HL-60 (cell line): ENCODE results near the gene TOX2.

Experiments used
- DNase-seq, 2 experiments: peaks; one replicate each; pipeline ENCODE4 v3.0.0-alpha.2; 2010 to 2020; ENCODE audit warnings: low read depth in 1 of 2, low spot score in 1 of 2
- H3K27ac ChIP-seq: fragments of 250-450 bp; sonication (Bioruptor Pico); replicated peaks from 2 replicates; pipeline ENCODE4 v1.5.1; 2020; ENCODE audit warnings: mild to moderate bottlenecking, moderate library complexity
- H3K27me3 ChIP-seq: fragments of 250-450 bp; sonication (Bioruptor Pico); 2 replicates; pipeline ENCODE4 v1.5.1; 2021; ENCODE audit warnings: mild to moderate bottlenecking, moderate library complexity; ENCODE audit not compliant: insufficient read depth, poor library complexity, severe bottlenecking
- H3K4me3 ChIP-seq: replicated peaks from 2 replicates; pipeline ENCODE4 v1.5.1; 2011; ENCODE audit warnings: mild to moderate bottlenecking, control low read depth, low read length; ENCODE audit not compliant: insufficient read depth
- GABPA ChIP-seq: IDR thresholded peaks from 2 replicates; pipeline ENCODE4 v1.6.1; 2012; ENCODE audit warnings: low read depth
- POLR2AphosphoS5 ChIP-seq: IDR thresholded peaks from 2 replicates; pipeline ENCODE4 v1.6.1; 2012; ENCODE audit warnings: low read depth
- SPI1 ChIP-seq: IDR thresholded peaks from 2 replicates; pipeline ENCODE4 v1.6.1; 2012; ENCODE audit warnings: low read depth, mild to moderate bottlenecking, borderline replicate concordance
- TF ChIP-seq, protein P1 (sequence below): IDR thresholded peaks from 2 replicates; pipeline ENCODE4 v1.6.1; 2012; ENCODE audit warnings: low read depth; ENCODE audit not compliant: insufficient replicate concordance
- TF ChIP-seq, protein P2 (sequence below): IDR thresholded peaks from one replicate; pipeline ENCODE4 v1.5.1; 2011; ENCODE audit warnings: low read length, control low read depth, inconsistent platforms; ENCODE audit not compliant: insufficient read depth

Gene TOX2

DNA sequence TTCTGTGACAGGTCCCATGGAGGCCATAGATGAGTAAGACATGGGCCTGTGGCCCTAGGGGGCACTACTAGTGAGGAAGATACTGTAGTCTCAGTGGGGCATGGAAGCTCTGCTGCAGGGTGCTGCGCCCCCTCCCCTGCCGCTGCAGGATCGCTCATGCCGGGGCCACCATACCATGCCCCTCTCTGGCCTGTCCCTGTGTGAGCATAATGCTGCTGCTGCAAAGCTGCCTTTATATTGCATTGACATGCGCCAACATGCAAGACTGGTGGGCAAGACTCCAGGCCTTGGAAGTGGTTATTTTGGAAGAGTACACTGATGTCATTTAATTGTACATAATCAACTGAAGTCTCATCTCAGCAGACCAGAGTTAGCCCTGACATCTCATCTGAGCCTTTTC lies 60.0 kb downstream of the TOX2 start:
- Histone ChIP-seq H3K4me3 (no peak overlapping the region), H3K27me3 (peaks cover 2% of the 10 kb centered on the region), H3K27ac (no peak overlapping the region)
- TF ChIP-seq, protein P1, sequence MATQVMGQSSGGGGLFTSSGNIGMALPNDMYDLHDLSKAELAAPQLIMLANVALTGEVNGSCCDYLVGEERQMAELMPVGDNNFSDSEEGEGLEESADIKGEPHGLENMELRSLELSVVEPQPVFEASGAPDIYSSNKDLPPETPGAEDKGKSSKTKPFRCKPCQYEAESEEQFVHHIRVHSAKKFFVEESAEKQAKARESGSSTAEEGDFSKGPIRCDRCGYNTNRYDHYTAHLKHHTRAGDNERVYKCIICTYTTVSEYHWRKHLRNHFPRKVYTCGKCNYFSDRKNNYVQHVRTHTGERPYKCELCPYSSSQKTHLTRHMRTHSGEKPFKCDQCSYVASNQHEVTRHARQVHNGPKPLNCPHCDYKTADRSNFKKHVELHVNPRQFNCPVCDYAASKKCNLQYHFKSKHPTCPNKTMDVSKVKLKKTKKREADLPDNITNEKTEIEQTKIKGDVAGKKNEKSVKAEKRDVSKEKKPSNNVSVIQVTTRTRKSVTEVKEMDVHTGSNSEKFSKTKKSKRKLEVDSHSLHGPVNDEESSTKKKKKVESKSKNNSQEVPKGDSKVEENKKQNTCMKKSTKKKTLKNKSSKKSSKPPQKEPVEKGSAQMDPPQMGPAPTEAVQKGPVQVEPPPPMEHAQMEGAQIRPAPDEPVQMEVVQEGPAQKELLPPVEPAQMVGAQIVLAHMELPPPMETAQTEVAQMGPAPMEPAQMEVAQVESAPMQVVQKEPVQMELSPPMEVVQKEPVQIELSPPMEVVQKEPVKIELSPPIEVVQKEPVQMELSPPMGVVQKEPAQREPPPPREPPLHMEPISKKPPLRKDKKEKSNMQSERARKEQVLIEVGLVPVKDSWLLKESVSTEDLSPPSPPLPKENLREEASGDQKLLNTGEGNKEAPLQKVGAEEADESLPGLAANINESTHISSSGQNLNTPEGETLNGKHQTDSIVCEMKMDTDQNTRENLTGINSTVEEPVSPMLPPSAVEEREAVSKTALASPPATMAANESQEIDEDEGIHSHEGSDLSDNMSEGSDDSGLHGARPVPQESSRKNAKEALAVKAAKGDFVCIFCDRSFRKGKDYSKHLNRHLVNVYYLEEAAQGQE: no peak
- TF ChIP-seq SPI1 (no peak), POLR2AphosphoS5 (no peak)
- TF ChIP-seq, protein P2, sequence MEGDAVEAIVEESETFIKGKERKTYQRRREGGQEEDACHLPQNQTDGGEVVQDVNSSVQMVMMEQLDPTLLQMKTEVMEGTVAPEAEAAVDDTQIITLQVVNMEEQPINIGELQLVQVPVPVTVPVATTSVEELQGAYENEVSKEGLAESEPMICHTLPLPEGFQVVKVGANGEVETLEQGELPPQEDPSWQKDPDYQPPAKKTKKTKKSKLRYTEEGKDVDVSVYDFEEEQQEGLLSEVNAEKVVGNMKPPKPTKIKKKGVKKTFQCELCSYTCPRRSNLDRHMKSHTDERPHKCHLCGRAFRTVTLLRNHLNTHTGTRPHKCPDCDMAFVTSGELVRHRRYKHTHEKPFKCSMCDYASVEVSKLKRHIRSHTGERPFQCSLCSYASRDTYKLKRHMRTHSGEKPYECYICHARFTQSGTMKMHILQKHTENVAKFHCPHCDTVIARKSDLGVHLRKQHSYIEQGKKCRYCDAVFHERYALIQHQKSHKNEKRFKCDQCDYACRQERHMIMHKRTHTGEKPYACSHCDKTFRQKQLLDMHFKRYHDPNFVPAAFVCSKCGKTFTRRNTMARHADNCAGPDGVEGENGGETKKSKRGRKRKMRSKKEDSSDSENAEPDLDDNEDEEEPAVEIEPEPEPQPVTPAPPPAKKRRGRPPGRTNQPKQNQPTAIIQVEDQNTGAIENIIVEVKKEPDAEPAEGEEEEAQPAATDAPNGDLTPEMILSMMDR: no peak
- DNase-seq: no peak

DNA sequence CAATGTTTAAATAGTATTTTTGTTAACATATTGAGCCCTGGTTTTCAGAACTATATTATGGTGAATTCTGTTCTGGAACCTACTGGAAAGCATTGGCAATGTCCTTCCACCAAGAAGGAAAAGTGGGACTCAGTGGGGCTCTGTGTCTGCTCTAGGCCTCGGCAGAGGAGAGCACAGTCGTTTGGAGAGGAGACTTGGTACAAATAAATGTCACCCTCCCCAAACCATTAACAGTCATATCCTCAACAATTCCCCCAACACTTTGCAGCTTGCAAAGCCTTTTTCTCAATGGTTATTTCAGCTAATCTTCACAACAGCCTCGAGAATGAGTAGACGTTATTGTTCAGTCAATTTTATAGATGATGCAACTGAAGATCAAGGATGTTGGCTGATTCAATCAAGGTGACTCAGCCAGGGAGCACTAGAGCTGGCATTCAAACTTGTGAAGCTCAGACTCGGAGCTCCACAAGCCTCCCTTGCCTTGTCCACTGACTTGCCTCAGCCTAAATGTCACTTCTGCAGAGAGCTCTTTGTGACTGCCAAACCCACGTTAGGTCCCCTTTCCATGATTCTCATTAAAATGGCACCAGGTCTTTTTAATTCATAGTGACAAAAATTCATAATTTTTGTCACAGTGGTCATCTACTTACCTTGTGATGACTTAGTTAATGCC lies 60.6 kb downstream of the TOX2 start:
- no peak for DNase-seq
- TF ChIP-seq SPI1 (no peak), GABPA (no peak), POLR2AphosphoS5 (no peak)
- TF ChIP-seq, protein P2: no peak
- TF ChIP-seq, protein P1: no peak
- Histone ChIP-seq H3K27me3 (peaks cover 2% of the 10 kb centered on the region), H3K4me3 (no peak overlapping the region), H3K27ac (no peak overlapping the region)

DNA sequence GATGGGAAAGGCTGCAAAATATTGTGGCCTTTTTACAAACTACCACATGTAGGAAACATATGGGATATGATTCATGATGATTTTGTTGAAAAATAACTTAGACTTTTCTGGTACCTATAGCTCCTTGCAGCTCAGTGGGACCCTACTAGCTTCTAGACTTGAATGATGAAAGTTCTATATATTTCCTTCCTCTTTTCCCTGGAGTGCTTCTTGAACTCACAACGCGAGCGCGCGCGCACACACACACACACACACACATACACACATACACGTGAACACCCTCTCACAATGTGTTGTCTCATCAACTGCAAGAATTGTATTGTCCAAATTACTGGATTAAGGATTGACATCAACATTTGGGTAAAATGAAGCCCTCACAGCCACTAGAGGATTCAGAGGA lies 61.9 kb downstream of the TOX2 start:
- no peak for TF ChIP-seq POLR2AphosphoS5
- TF ChIP-seq, protein P2: no peak
- TF ChIP-seq GABPA: no peak
- no peak for TF ChIP-seq SPI1
- TF ChIP-seq, protein P1: no peak
- no peaks in the 10 kb centered on the region for H3K27me3 ChIP-seq
- DNase-seq: peak; percentile 36 to 74
- no peak overlapping the region for H3K4me3 ChIP-seq
- no peak overlapping the region for H3K27ac ChIP-seq
